ENCODE data around the gene UQCR11. TPM values are rescaled to one million over a fixed set of nuclear protein-coding genes. Genes with fewer than 3 reads are reported as not detected.
A peak's percentile ranks its signal among the peaks of the same experiment; 100 is the strongest.

Gene UQCR11
- total and polyA plus RNA-seq, 8 donors = 60.4 to 232 (median 88.4) TPM

GRCh38 chr19:1624458-1624857 is 19.2 kb upstream of the UQCR11 start:
- H3K9me3 ChIP-seq = no peaks in the 10 kb centered on the region
- H3K4me1 ChIP-seq = no peaks in the 10 kb centered on the region
- DNase-seq (peak in 2 of 4 donors; percentile 19 to 61), ATAC-seq (peak; percentile 62)
- H3K4me3 ChIP-seq = no peak overlapping the region
- intact Hi-C loops (cut with DNase I) = no loop called here
- H3K27ac ChIP-seq = no peak overlapping the region
- H3K27me3 ChIP-seq = no peaks in the 10 kb centered on the region
- peaks cover 0 to 58% of the 10 kb centered on the region in 2 donors for H3K36me3 ChIP-seq
- peak; percentile 28 to 65 for TF ChIP-seq CTCF (IDR thresholded peaks at IDR 0.05)

GRCh38 chr19:1622541-1622940 is 17.3 kb upstream of the UQCR11 start:
- Histone ChIP-seq H3K4me1 (no peaks in the 10 kb centered on the region), H3K4me3 (no peak overlapping the region), H3K9me3 (no peaks in the 10 kb centered on the region), H3K27ac (no peak overlapping the region), H3K27me3 (no peaks in the 10 kb centered on the region), H3K36me3 (peaks cover 0 to 77% of the 10 kb centered on the region in 2 donors)
- intact Hi-C loops (cut with DNase I) = no loop called here
- no peak for ATAC-seq
- no peak for DNase-seq
- TF ChIP-seq CTCF (IDR thresholded peaks at IDR 0.05) = no peak

GRCh38 chr19:1622007-1622406 is 16.7 kb upstream of the UQCR11 start:
- H3K4me3 ChIP-seq = no peak overlapping the region
- peaks cover 0 to 79% of the 10 kb centered on the region in 2 donors for H3K36me3 ChIP-seq
- H3K27ac ChIP-seq = no peak overlapping the region
- ATAC-seq = no peak
- intact Hi-C loops (cut with DNase I) = no loop called here
- DNase-seq = no peak
- no peaks in the 10 kb centered on the region for H3K4me1 ChIP-seq
- TF ChIP-seq CTCF (IDR thresholded peaks at IDR 0.05) = no peak
- no peaks in the 10 kb centered on the region for H3K27me3 ChIP-seq
- H3K9me3 ChIP-seq = no peaks in the 10 kb centered on the region

GRCh38 chr19:1621574-1621973 is 16.3 kb upstream of the UQCR11 start:
- Histone ChIP-seq H3K9me3 (no peaks in the 10 kb centered on the region), H3K36me3 (peaks cover 0 to 78% of the 10 kb centered on the region in 2 donors), H3K27ac (no peak overlapping the region), H3K27me3 (no peaks in the 10 kb centered on the region), H3K4me3 (no peak overlapping the region), H3K4me1 (no peaks in the 10 kb centered on the region)
- DNase-seq (no peak), ATAC-seq (no peak)
- intact Hi-C loops (cut with DNase I) = no loop called here
- no peak for TF ChIP-seq CTCF (IDR thresholded peaks at IDR 0.05)

- H3K36me3 ChIP-seq = peaks cover 0 to 78% of the 10 kb centered on the region in 2 donors
- no peak for TF ChIP-seq CTCF (IDR thresholded peaks at IDR 0.05)
These were observed 15.8 kb upstream of the UQCR11 start for GRCh38 chr19:1621021-1621420.

More at GRCh38 chr19:1621021-1621420, 15.8 kb upstream of the UQCR11 start:
- no peak for DNase-seq
- no peaks in the 10 kb centered on the region for H3K9me3 ChIP-seq
- no peak overlapping the region for H3K4me3 ChIP-seq
- no peak overlapping the region for H3K27ac ChIP-seq
- intact Hi-C loops (cut with DNase I) = no loop called here
- no peaks in the 10 kb centered on the region for H3K4me1 ChIP-seq
- no peaks in the 10 kb centered on the region for H3K27me3 ChIP-seq
- no peak for ATAC-seq
